ENCODE data around the gene ERC2. TPM values are rescaled to one million over a fixed set of nuclear protein-coding genes. Genes with fewer than 3 reads are reported as not detected.

ERC2 gene
- polyA plus RNA-seq, 2 of the 4 experiments (the other 2 are of a cell fraction): 0.16 TPM; not detected in 1

DNA sequence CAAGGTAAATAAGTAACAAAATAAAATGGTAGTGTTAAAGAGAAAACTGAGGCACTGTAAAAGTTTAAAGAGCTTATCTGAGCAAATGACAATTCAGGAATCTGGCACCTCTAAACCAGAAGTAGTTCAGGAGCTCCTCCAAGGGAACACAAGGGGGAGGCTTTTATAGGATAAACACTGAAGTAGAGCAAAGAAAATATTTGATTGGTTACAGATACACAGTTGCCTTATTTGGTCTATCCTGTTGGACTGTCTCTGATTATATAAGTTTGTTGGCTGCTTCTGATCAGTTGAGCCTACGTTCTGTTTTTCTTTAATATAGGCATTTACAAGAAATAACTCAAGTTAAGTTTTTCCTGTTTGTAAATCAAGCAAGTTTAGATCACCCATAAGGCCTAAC lies 146.9 kb downstream of the ERC2 start (continued):
- TF ChIP-seq, protein P1, sequence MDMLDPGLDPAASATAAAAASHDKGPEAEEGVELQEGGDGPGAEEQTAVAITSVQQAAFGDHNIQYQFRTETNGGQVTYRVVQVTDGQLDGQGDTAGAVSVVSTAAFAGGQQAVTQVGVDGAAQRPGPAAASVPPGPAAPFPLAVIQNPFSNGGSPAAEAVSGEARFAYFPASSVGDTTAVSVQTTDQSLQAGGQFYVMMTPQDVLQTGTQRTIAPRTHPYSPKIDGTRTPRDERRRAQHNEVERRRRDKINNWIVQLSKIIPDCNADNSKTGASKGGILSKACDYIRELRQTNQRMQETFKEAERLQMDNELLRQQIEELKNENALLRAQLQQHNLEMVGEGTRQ (IDR thresholded peaks at IDR 0.05): no peak
- TF ChIP-seq SREBF2 (IDR thresholded peaks at IDR 0.05) (no peak), HOXB13 (CRISPR knock-in tag; IDR thresholded peaks at IDR 0.05; ENCODE audit: low read depth) (no peak), POLR2A (IDR thresholded peaks at IDR 0.05; ENCODE audit: low read length) (no peak), MAFK (IDR thresholded peaks at IDR 0.05; ENCODE audit: partially characterized antibody) (no peak), HDAC2 (IDR thresholded peaks at IDR 0.05) (no peak), RARB (CRISPR knock-in tag; IDR thresholded peaks at IDR 0.05) (no peak), CHD2 (IDR thresholded peaks at IDR 0.05; ENCODE audit: low read length, partially characterized antibody) (no peak)
- TF ChIP-seq, protein P2, sequence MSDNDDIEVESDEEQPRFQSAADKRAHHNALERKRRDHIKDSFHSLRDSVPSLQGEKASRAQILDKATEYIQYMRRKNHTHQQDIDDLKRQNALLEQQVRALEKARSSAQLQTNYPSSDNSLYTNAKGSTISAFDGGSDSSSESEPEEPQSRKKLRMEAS (IDR thresholded peaks at IDR 0.05): no peak

DNA sequence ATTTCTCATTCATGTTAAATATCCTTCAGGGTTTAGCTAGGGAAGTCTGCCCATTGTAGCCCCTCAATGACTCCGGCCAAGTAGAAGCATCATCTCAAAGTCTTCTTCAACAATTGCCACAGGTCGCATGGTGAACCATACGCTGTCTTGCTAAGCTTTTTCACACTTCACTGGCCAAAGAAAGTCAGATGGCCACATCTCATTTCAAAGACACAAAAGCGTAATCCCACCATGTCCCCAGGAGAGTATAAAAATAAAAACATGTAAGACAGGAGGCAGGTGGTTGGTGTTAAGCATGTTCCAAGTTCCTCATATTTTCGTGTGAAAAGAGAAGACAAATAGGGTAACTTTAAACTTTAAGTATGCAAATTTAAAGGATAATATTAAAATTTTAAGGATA lies 147.4 kb downstream of the ERC2 start:
- H3K4me2 ChIP-seq: no peak overlapping the region
- TF ChIP-seq HDAC2 (IDR thresholded peaks at IDR 0.05) (no peak), NFE2L2 (conservative IDR thresholded peaks at IDR 0.05; ENCODE audit: low read length) (no peak), FOXS1 (CRISPR knock-in tag; IDR thresholded peaks at IDR 0.05) (no peak), RAD21 (conservative IDR thresholded peaks at IDR 0.05 in 1 of 2, IDR thresholded peaks at IDR 0.05 in 1 of 2) (no peak)
- TF ChIP-seq, protein P3, sequence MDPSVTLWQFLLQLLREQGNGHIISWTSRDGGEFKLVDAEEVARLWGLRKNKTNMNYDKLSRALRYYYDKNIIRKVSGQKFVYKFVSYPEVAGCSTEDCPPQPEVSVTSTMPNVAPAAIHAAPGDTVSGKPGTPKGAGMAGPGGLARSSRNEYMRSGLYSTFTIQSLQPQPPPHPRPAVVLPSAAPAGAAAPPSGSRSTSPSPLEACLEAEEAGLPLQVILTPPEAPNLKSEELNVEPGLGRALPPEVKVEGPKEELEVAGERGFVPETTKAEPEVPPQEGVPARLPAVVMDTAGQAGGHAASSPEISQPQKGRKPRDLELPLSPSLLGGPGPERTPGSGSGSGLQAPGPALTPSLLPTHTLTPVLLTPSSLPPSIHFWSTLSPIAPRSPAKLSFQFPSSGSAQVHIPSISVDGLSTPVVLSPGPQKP (IDR thresholded peaks at IDR 0.05; ENCODE audit: low read depth, low read length): no peak
- DNase-seq (ENCODE audit: low read depth in 1 of 2, low spot score in 1 of 2): no peak
- H3K9me3 ChIP-seq: no peaks in the 10 kb centered on the region
- no peaks in the 10 kb centered on the region for H3K4me1 ChIP-seq
- no peak overlapping the region for H3K4me3 ChIP-seq
- ChIA-PET CTCF (interaction anchor here (2.4 kb wide), 1 partner anchor 20 kb away, joined by 7 read pairs; no protein-coding TSS in a partner anchor), POLR2A (no interaction called here)
- no peak for FAIRE-seq
- H3K27ac ChIP-seq: no peak overlapping the region
- no peak for ATAC-seq
- 44% methylated on average over 5 of the region's 5 CpGs for whole genome bisulfite sequencing (ENCODE audit: missing lambda C conversion rate)

DNA sequence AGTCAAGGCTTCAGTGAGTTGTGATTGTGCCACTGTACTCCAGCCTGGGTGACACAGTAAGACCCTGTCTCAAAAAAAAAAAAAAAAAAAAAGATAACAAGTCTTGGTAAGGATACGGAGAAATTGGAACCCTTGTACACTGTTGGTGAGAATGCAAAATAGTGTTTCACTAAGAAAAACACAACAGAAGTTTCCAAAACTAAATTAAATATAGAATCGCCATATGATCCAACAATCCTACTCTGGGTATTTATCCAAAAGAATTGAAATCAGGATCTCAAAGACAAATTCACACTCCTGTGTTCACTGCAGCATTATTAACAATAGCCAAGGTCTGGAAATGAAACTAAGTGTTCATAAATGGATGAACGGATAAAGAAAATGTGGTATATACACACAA lies 149.4 kb downstream of the ERC2 start:
- Histone ChIP-seq H3K4me1 (no peaks in the 10 kb centered on the region), H3K4me3 (no peak overlapping the region), H3K9me3 (no peaks in the 10 kb centered on the region), H3K27ac (no peak overlapping the region), H3K4me2 (no peak overlapping the region)
- FAIRE-seq (no peak), ATAC-seq (no peak), DNase-seq (ENCODE audit: low read depth in 1 of 2, low spot score in 1 of 2) (no peak)
- ChIA-PET POLR2A (no interaction called here), CTCF (interaction anchor here (0.7 kb wide), 1 partner anchor 305 kb away, joined by 3 read pairs; no protein-coding TSS in a partner anchor)
- TF ChIP-seq RFX5 (IDR thresholded peaks at IDR 0.05) (no peak), EHF (CRISPR knock-in tag; IDR thresholded peaks at IDR 0.05) (no peak), GATA3 (IDR thresholded peaks at IDR 0.05; ENCODE audit: borderline replicate concordance) (no peak), CHD2 (IDR thresholded peaks at IDR 0.05; ENCODE audit: low read length, partially characterized antibody) (no peak), EP300 (IDR thresholded peaks at IDR 0.05) (no peak), RARB (CRISPR knock-in tag; IDR thresholded peaks at IDR 0.05) (no peak), ZFP36 (IDR thresholded peaks at IDR 0.05; ENCODE audit: borderline replicate concordance, partially characterized antibody) (no peak), RAD21 (conservative IDR thresholded peaks at IDR 0.05 in 1 of 2, IDR thresholded peaks at IDR 0.05 in 1 of 2) (no peak), MAFK (IDR thresholded peaks at IDR 0.05; ENCODE audit: partially characterized antibody) (no peak), JUNB (IDR thresholded peaks at IDR 0.05) (no peak), ZNF302 (CRISPR knock-in tag; IDR thresholded peaks at IDR 0.05) (no peak), FOSL2 (IDR thresholded peaks at IDR 0.05) (no peak), FOSL2 (CRISPR knock-in tag; IDR thresholded peaks at IDR 0.05) (no peak), TP53 (CRISPR knock-in tag; IDR thresholded peaks at IDR 0.05) (no peak)
- TF ChIP-seq, protein P3 (IDR thresholded peaks at IDR 0.05; ENCODE audit: low read depth, low read length): no peak
- TF ChIP-seq, protein P4, sequence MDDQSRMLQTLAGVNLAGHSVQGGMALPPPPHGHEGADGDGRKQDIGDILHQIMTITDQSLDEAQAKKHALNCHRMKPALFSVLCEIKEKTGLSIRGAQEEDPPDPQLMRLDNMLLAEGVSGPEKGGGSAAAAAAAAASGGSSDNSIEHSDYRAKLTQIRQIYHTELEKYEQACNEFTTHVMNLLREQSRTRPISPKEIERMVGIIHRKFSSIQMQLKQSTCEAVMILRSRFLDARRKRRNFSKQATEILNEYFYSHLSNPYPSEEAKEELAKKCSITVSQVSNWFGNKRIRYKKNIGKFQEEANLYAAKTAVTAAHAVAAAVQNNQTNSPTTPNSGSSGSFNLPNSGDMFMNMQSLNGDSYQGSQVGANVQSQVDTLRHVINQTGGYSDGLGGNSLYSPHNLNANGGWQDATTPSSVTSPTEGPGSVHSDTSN (IDR thresholded peaks at IDR 0.05): no peak
- WGBS (ENCODE audit: missing lambda C conversion rate): 46% methylated on average over 3 of the region's 3 CpGs
